ENCODE results near the gene TMEM200B. TPM values are rescaled to one million over a fixed set of nuclear protein-coding genes. Genes with fewer than 3 reads are reported as not detected.

Gene TMEM200B
- polyA plus RNA-seq, 2 of the 4 experiments (the other 2 are of a cell fraction), result 0.08 to 0.37 TPM

- TF ChIP-seq FOSL2 (IDR thresholded peaks at IDR 0.05) (no peak), FOSL2 (CRISPR knock-in tag; IDR thresholded peaks at IDR 0.05) (0 out of 2 replicates have a peak, but pooled peaks have one; percentile 11), ESRRA (IDR thresholded peaks at IDR 0.05; ENCODE audit: borderline replicate concordance, low read length) (no peak), HMGXB4 (CRISPR knock-in tag; IDR thresholded peaks at IDR 0.05; ENCODE audit: borderline replicate concordance) (no peak), HES2 (IDR thresholded peaks at IDR 0.05) (no peak), CEBPB (IDR thresholded peaks at IDR 0.05) (peak; percentile 50 to 59; a peak in 2 of 4 replicates)
Measured at GRCh38 chr1:29145739-29146437, 22.2 kb upstream of the TMEM200B start (continued).

GRCh38 chr1:29144178-29144577 is 20.5 kb upstream of the TMEM200B start:
- CTCF ChIA-PET, result interaction anchor here (0.7 to 2.9 kb wide), 2 partner anchors 23 to 59 kb away, joined by 3 to 9 read pairs; no protein-coding TSS in a partner anchor
- 100% methylated on average over 1 of the region's 2 CpGs for WGBS (ENCODE audit: missing lambda C conversion rate)
- DNase-seq (ENCODE audit: low read depth in 1 of 2, low spot score in 1 of 2), result no peak
- TF ChIP-seq HOXB13 (CRISPR knock-in tag; IDR thresholded peaks at IDR 0.05; ENCODE audit: low read depth) (no peak), CBX2 (IDR thresholded peaks at IDR 0.05; ENCODE audit: borderline replicate concordance, low read depth) (no peak)
- no peak overlapping the region for H3K4me2 ChIP-seq
- POLR2A ChIA-PET, result no interaction called here
- H3K4me3 ChIP-seq, result no peak overlapping the region
- no peak for FAIRE-seq
- peak overlapping the region in 1 of 2 experiments; percentile 89; a peak in 2 of 6 replicates for H3K27ac ChIP-seq
- H3K4me1 ChIP-seq, result peaks cover 25% of the 10 kb centered on the region
- no peak for ATAC-seq
- H3K9me3 ChIP-seq, result no peaks in the 10 kb centered on the region

GRCh38 chr1:29142714-29143113 is 19.0 kb upstream of the TMEM200B start:
- no peak overlapping the region for H3K27ac ChIP-seq
- H3K4me1 ChIP-seq, result peaks cover 25% of the 10 kb centered on the region
- H3K4me2 ChIP-seq, result no peak overlapping the region
- POLR2A ChIA-PET, result no interaction called here
- 79% methylated on average over 2 of the region's 2 CpGs for WGBS (ENCODE audit: missing lambda C conversion rate)
- ATAC-seq (no peak), FAIRE-seq (no peak), DNase-seq (ENCODE audit: low read depth in 1 of 2, low spot score in 1 of 2) (no peak)
- no peak overlapping the region for H3K4me3 ChIP-seq
- TF ChIP-seq RAD21 (conservative IDR thresholded peaks at IDR 0.05 in 1 of 2, IDR thresholded peaks at IDR 0.05 in 1 of 2), result no peak
- TF ChIP-seq E2F6 (IDR thresholded peaks at IDR 0.05; ENCODE audit: borderline replicate concordance, low read depth), result no peak
- TF ChIP-seq EHMT2 (IDR thresholded peaks at IDR 0.05; ENCODE audit: low read depth), result no peak
- TF ChIP-seq MAFK (IDR thresholded peaks at IDR 0.05; ENCODE audit: partially characterized antibody), result no peak
- no peaks in the 10 kb centered on the region for H3K9me3 ChIP-seq
- CTCF ChIA-PET, result interaction anchor here (1.6 kb wide), 1 partner anchor 265 kb away, joined by 3 read pairs; no protein-coding TSS in a partner anchor

- Histone ChIP-seq H3K4me1 (no peaks in the 10 kb centered on the region), H3K27ac (no peak overlapping the region), H3K4me2 (no peak overlapping the region), H3K4me3 (no peak overlapping the region), H3K9me3 (no peaks in the 10 kb centered on the region)
- 78% methylated on average over 14 of the region's 14 CpGs for WGBS (ENCODE audit: missing lambda C conversion rate)
- POLR2A ChIA-PET, result no interaction called here
- ATAC-seq, result no peak
- no peak for TF ChIP-seq NPAS2 (CRISPR knock-in tag; IDR thresholded peaks at IDR 0.05; ENCODE audit: borderline replicate concordance)
- no peak for TF ChIP-seq TP53 (CRISPR knock-in tag; IDR thresholded peaks at IDR 0.05)
- TF ChIP-seq E2F6 (IDR thresholded peaks at IDR 0.05; ENCODE audit: borderline replicate concordance, low read depth), result no peak
- no peak for TF ChIP-seq EP300 (IDR thresholded peaks at IDR 0.05)
- TF ChIP-seq HES2 (IDR thresholded peaks at IDR 0.05), result no peak
- no peak for TF ChIP-seq FOXS1 (CRISPR knock-in tag; IDR thresholded peaks at IDR 0.05)
- TF ChIP-seq CHD4 (IDR thresholded peaks at IDR 0.05; ENCODE audit: borderline replicate concordance), result no peak
- TF ChIP-seq MAX (IDR thresholded peaks at IDR 0.05), result no peak
- TF ChIP-seq NFE2L2 (conservative IDR thresholded peaks at IDR 0.05; ENCODE audit: low read length), result no peak
- no peak for TF ChIP-seq ZC3H11A (IDR thresholded peaks at IDR 0.05)
- TF ChIP-seq CBX8 (IDR thresholded peaks at IDR 0.05), result no peak
- TF ChIP-seq TFCP2L1 (CRISPR knock-in tag; IDR thresholded peaks at IDR 0.05), result no peak
- TF ChIP-seq CEBPB (IDR thresholded peaks at IDR 0.05), result no peak
- CTCF ChIA-PET, result interaction anchor here (0.6 to 1.0 kb wide), 2 partner anchors 46 to 66 kb away, joined by 3 read pairs; no protein-coding TSS in a partner anchor
- FAIRE-seq, result no peak
- no peak for DNase-seq (ENCODE audit: low read depth in 1 of 2, low spot score in 1 of 2)
Measured at GRCh38 chr1:29136391-29136915, 12.8 kb upstream of the TMEM200B start.

Measured in A549 (cell line).